Measurements from ENCODE around the gene COX17. TPM values are rescaled to one million over a fixed set of nuclear protein-coding genes. Genes with fewer than 3 reads are reported as not detected.

Gene COX17
- polyA plus RNA-seq, 1 of the 3 experiments (the other 2 are of a cell fraction), result 21.5 TPM

- no peak for TF ChIP-seq REST (IDR thresholded peaks at IDR 0.05; ENCODE audit: low read depth, low read length)
- no peak for TF ChIP-seq RFX5 (IDR thresholded peaks at IDR 0.05; ENCODE audit: low read length)
- TF ChIP-seq RCOR1 (IDR thresholded peaks at IDR 0.05; ENCODE audit: low read length), result no peak
- no peak for TF ChIP-seq RXRA (IDR thresholded peaks at IDR 0.05; ENCODE audit: borderline replicate concordance, low read depth)
- no peak for TF ChIP-seq USF1 (IDR thresholded peaks at IDR 0.05; ENCODE audit: borderline replicate concordance, low read depth)
- no peak for TF ChIP-seq TEAD4 (IDR thresholded peaks at IDR 0.05; ENCODE audit: borderline replicate concordance, insufficient read depth)
- TF ChIP-seq ZBTB33 (IDR thresholded peaks at IDR 0.05; ENCODE audit: borderline replicate concordance, low read depth), result no peak
These were observed 51.6 kb downstream of the COX17 start (continued) for GRCh38 chr3:119625451-119626153.

- H3K4me3 ChIP-seq (ENCODE audit: low read depth in 2 of 2, low read length in 1 of 2), result no peak overlapping the region
- ChIA-PET POLR2A (no interaction called here), CTCF (no interaction called here)
- H3K4me2 ChIP-seq, result no peak overlapping the region
- no peaks in the 10 kb centered on the region for H3K9me2 ChIP-seq
- no peak for DNase-seq
- H3K27me3 ChIP-seq (ENCODE audit: insufficient read depth), result no peaks in the 10 kb centered on the region
- H3K9ac ChIP-seq, result no peak overlapping the region
- H3K9me3 ChIP-seq, result no peaks in the 10 kb centered on the region
- no peak overlapping the region for H3K27ac ChIP-seq (ENCODE audit: low read depth in 2 of 2, low read length in 1 of 2)
- 91% methylated on average over 9 of the region's 9 CpGs for WGBS (ENCODE audit: low lambda C conversion rate)
- H3K4me1 ChIP-seq (ENCODE audit: control insufficient read depth in 1 of 2, insufficient read depth in 2 of 2, low read depth in 1 of 2, low read length in 1 of 2), result peaks cover 5 to 6% of the 10 kb centered on the region in 2 experiments; a peak in 1 of 4 replicates
- H4K20me1 ChIP-seq (ENCODE audit: insufficient read depth), result no peaks in the 10 kb centered on the region
- no peaks in the 10 kb centered on the region for H3F3A ChIP-seq (replicated peaks; ENCODE audit: insufficient read depth)
- no peak overlapping the region for H2AFZ ChIP-seq (ENCODE audit: low read depth)
- H3K79me2 ChIP-seq (ENCODE audit: insufficient read depth), result no peaks in the 10 kb centered on the region
- H3K36me3 ChIP-seq (replicated peaks in 1 of 2; ENCODE audit: control insufficient read depth in 1 of 2, insufficient read depth in 2 of 2, low read length in 1 of 2), result no peaks in the 10 kb centered on the region
- TF ChIP-seq MAX (IDR thresholded peaks at IDR 0.05; ENCODE audit: low read depth) (no peak), FOSL2 (IDR thresholded peaks at IDR 0.05; ENCODE audit: borderline replicate concordance, low read depth) (no peak), RCOR1 (IDR thresholded peaks at IDR 0.05; ENCODE audit: low read length) (no peak), REST (IDR thresholded peaks at IDR 0.05; ENCODE audit: low read depth, low read length) (no peak), SMC3 (IDR thresholded peaks at IDR 0.05; ENCODE audit: low read depth, low read length) (no peak), JUND (IDR thresholded peaks at IDR 0.05) (no peak), SIN3A (IDR thresholded peaks at IDR 0.05; ENCODE audit: borderline replicate concordance, low read depth, low read length) (no peak), RAD21 (IDR thresholded peaks at IDR 0.05; ENCODE audit: low read length) (no peak), EZH2phosphoT487 (IDR thresholded peaks at IDR 0.05; ENCODE audit: borderline replicate concordance, low read depth) (no peak), TAF1 (IDR thresholded peaks at IDR 0.05; ENCODE audit: borderline replicate concordance, low read depth, low read length) (no peak), ZBTB33 (IDR thresholded peaks at IDR 0.05; ENCODE audit: borderline replicate concordance, low read depth) (no peak)
These were observed 53.0 kb downstream of the COX17 start for GRCh38 chr3:119624002-119624720.
